Activated CD4-positive, CD25-positive, alpha-beta regulatory T cell treated with anti-CD3 and anti-CD28 coated beads, Interleukin-2, amount 50 U/mL, for 16 hours (primary cell): ENCODE data around the gene ZNF2.
"Not testable (repeated sequence)": the region's sequence is repeated elsewhere in the genome, so short reads cannot be mapped to it uniquely, and the experiment has no call there.

Experiments
- DNase-seq: peaks from one replicate; pipeline ENCODE4 v3.0.0-alpha.2; 2020; ENCODE audit warnings: low read depth, low spot score

Gene ZNF2

GRCh38 chr2:95165371-95166064, at the start of gene ZNF2:
Gene ZNF2, plus strand, starts transcription at chr2:95165809. Its CDS starts 10,418 bp downstream, at chr2:95176227.
- peak; percentile 97 for DNase-seq

GRCh38 chr2:95121093-95121406, 44.6 kb upstream of the ZNF2 start:
- no peak for DNase-seq

GRCh38 chr2:95121407-95122196, 44.0 kb upstream of the ZNF2 start, which contains the start of gene MRPS5:
Gene MRPS5, minus strand, starts transcription at chr2:95121808. Its CDS starts 17 bp downstream, at chr2:95121791.
- DNase-seq, result peak; percentile 70

- no peak for DNase-seq
These were observed 43.4 kb upstream of the ZNF2 start for GRCh38 chr2:95122197-95122551.

- DNase-seq, result no peak
These were observed 26.9 kb upstream of the ZNF2 start for GRCh38 chr2:95138702-95139101.

- DNase-seq, result no peak
These were observed 21.8 kb upstream of the ZNF2 start for GRCh38 chr2:95143838-95144237.

GRCh38 chr2:95149397-95149984, 16.1 kb upstream of the ZNF2 start:
- no peak for DNase-seq

- DNase-seq, result no peak
These were observed 7.2 kb upstream of the ZNF2 start for GRCh38 chr2:95158441-95158840.

- peak; percentile 2 for DNase-seq
These were observed 6.6 kb upstream of the ZNF2 start for GRCh38 chr2:95158891-95159619.

- DNase-seq, result peak; percentile 47
These were observed 5.7 kb upstream of the ZNF2 start, which contains the start of gene ZNF514 for GRCh38 chr2:95159690-95160449. Gene ZNF514, minus strand, starts transcription at chr2:95159848. Its CDS starts 6,595 bp downstream, at chr2:95153253.

- DNase-seq, result no peak
These were observed 609 bp upstream of the ZNF2 start for GRCh38 chr2:95165030-95165370.

GRCh38 chr2:95166065-95166763, 605 bp downstream of the ZNF2 start:
- DNase-seq, result no peak

- DNase-seq, result no peak
These were observed 6.3 kb downstream of the ZNF2 start for GRCh38 chr2:95171902-95172301.

GRCh38 chr2:95174031-95174542, 8.5 kb downstream of the ZNF2 start:
- DNase-seq, result no peak

- DNase-seq, result no peak
These were observed 13.8 kb downstream of the ZNF2 start for GRCh38 chr2:95179451-95179850.

GRCh38 chr2:95181774-95182173, 16.2 kb downstream of the ZNF2 start:
- DNase-seq, result no peak

GRCh38 chr2:95185197-95185596, 19.6 kb downstream of the ZNF2 start:
- DNase-seq, result no peak

GRCh38 chr2:95185973-95186372, 20.4 kb downstream of the ZNF2 start:
- DNase-seq, result no peak

- not testable (repeated sequence) for DNase-seq
These were observed 27.3 kb downstream of the ZNF2 start for GRCh38 chr2:95192956-95193355.

- DNase-seq, result no peak
These were observed 38.3 kb downstream of the ZNF2 start for GRCh38 chr2:95203911-95204310.

GRCh38 chr2:95204396-95204795, 38.8 kb downstream of the ZNF2 start:
- DNase-seq, result no peak
